Keratinocyte (primary cell): ENCODE measurements around the gene SLC9A2. TPM values are rescaled to one million over a fixed set of nuclear protein-coding genes. Genes with fewer than 3 reads are reported as not detected.

Experiments
- DNase-seq: peaks from one replicate; pipeline ENCODE4 v3.0.0-alpha.2; 2011; ENCODE audit warnings: low read depth, missing footprints, low spot score
- FAIRE-seq: peaks from 2 replicates; lab custom pipeline; 2011; peaks lifted over from hg19 to GRCh38; lab: Jason Lieb, UNC
- H2AFZ ChIP-seq: 2 replicates; pipeline ENCODE4 v1.6.0; 2012; ENCODE audit warnings: low read length, control low read depth, inconsistent platforms; ENCODE audit not compliant: control insufficient read depth
- H3K27ac ChIP-seq: 2 replicates; pipeline ENCODE4 v1.5.1; 2011; ENCODE audit warnings: low read length; ENCODE audit not compliant: control insufficient read depth, insufficient read depth
- H3K27me3 ChIP-seq: 3 replicates; pipeline ENCODE4 v1.6.0; 2011; ENCODE audit warnings: low read length; ENCODE audit not compliant: control insufficient read depth, insufficient read depth; ENCODE audit errors: extremely low read depth
- H3K36me3 ChIP-seq, 2 experiments: 2 replicates in 1 of 2; 3 replicates in 1 of 2; pipeline ENCODE4 v1.5.1; 2011; ENCODE audit warnings: low read length in 2 of 2, mild to moderate bottlenecking in 1 of 2; ENCODE audit not compliant: control insufficient read depth in 2 of 2, insufficient read depth in 2 of 2; ENCODE audit errors: extremely low read depth in 1 of 2
- H3K4me1 ChIP-seq: 3 replicates; pipeline ENCODE4 v1.5.1; 2011; ENCODE audit warnings: low read length; ENCODE audit not compliant: control insufficient read depth, insufficient read depth; ENCODE audit errors: extremely low read depth
- H3K4me2 ChIP-seq: 3 replicates; pipeline ENCODE4 v1.6.0; 2011; ENCODE audit warnings: low read depth, low read length; ENCODE audit not compliant: control insufficient read depth, insufficient read depth; ENCODE audit errors: extremely low read depth
- H3K4me3 ChIP-seq, 3 experiments: fragments of 200-600 bp in 1 of 3; sonication (generic) in 1 of 3; 2 replicates in 2 of 3; 3 replicates in 1 of 3; pipeline ENCODE4 v1.5.1; 2011 to 2016; ENCODE audit warnings: low read length in 3 of 3, mild to moderate bottlenecking in 3 of 3, control low read depth in 2 of 3, inconsistent platforms in 1 of 3, low read depth in 1 of 3, mixed read lengths in 1 of 3, mixed run types in 1 of 3, moderate library complexity in 1 of 3; ENCODE audit not compliant: control insufficient read depth in 2 of 3, insufficient read depth in 2 of 3; ENCODE audit errors: extremely low read depth in 1 of 3
- H3K79me2 ChIP-seq: 2 replicates; pipeline ENCODE4 v1.6.0; 2012; ENCODE audit warnings: low read length; ENCODE audit not compliant: control insufficient read depth, insufficient read depth
- H3K9ac ChIP-seq: 3 replicates; pipeline ENCODE4 v1.6.0; 2011; ENCODE audit warnings: low read length; ENCODE audit not compliant: control insufficient read depth, insufficient read depth; ENCODE audit errors: extremely low read depth
- H3K9me1 ChIP-seq: 3 replicates; pipeline ENCODE4 v1.6.0; 2011; ENCODE audit warnings: low read length; ENCODE audit not compliant: control insufficient read depth, insufficient read depth; ENCODE audit errors: extremely low read depth
- H3K9me3 ChIP-seq: 2 replicates; pipeline ENCODE4 v1.5.1; 2012; ENCODE audit warnings: low read depth, low read length; ENCODE audit not compliant: control insufficient read depth
- H4K20me1 ChIP-seq: 3 replicates; pipeline ENCODE4 v1.6.0; 2011; ENCODE audit warnings: low read length; ENCODE audit not compliant: control insufficient read depth, insufficient read depth; ENCODE audit errors: extremely low read depth
- CTCF ChIP-seq, 3 experiments: IDR thresholded peaks in 1 of 3; conservative IDR thresholded peaks in 1 of 3; optimal IDR thresholded peaks in 1 of 3; 2 replicates in 2 of 3; 3 replicates in 1 of 3; pipeline versions ENCODE3 to v1.5.1; 2011; ENCODE audit warnings: low read length in 3 of 3, mild to moderate bottlenecking in 3 of 3, moderate library complexity in 2 of 3, control low read depth in 1 of 3, inconsistent platforms in 1 of 3; ENCODE audit not compliant: insufficient read depth in 2 of 3; ENCODE audit errors: extremely low read depth in 1 of 3
- EZH2 ChIP-seq: IDR thresholded peaks from one replicate; pipeline ENCODE4 v1.6.1; 2012; ENCODE audit warnings: inconsistent platforms, mild to moderate bottlenecking, low read length, moderate library complexity
- dilution Hi-C: fragments of 300-500 bp; cut with MboI; formaldehyde crosslinking; loops from one replicate; pipeline ENCODE4 v1.7.0; 2020; ENCODE audit warnings: low sequenced_read_pairs; ENCODE audit not compliant: extremely low pct_ligation_motif_present
- polyA plus RNA-seq, 5 experiments: library from polyadenylated mRNA; depleted of rRNA in 3 of 5; stranded (reverse) in 3 of 5; stranded (forward) in 1 of 5; unstranded in 1 of 5; fragments of >200 nt; gene quantifications; 1 replicate in 1 of 5; 2 replicates in 3 of 5; 3 replicates in 1 of 5; pipeline versions ENCODE4 v1.2.1 to v1.2.3, GENCODE V29; 2011 to 2012; ENCODE audit warnings: missing spikeins in 2 of 5, low read depth in 1 of 5, low replicate concordance in 1 of 5

SLC9A2 gene
- polyA plus RNA-seq, 1 donor (not counting 4 experiments of a cell fraction or from before 2014, with no cell fraction given) = 0.13 TPM

GRCh38 chr2:102749938-102750337 lies 130.6 kb downstream of the SLC9A2 start:
- FAIRE-seq = no peak
- H3K9me3 ChIP-seq = no peaks in the 10 kb centered on the region
- DNase-seq = no peak
- no peaks in the 10 kb centered on the region for H3K27me3 ChIP-seq
- H3K4me3 ChIP-seq = no peak overlapping the region
- TF ChIP-seq EZH2 = no peak
- no peak for TF ChIP-seq CTCF (optimal IDR thresholded peaks at IDR 0.05 in 1 of 3, IDR thresholded peaks at IDR 0.05 in 1 of 3, conservative IDR thresholded peaks at IDR 0.05 in 1 of 3; ENCODE audit: extremely low read depth in 1 of 3, insufficient read depth in 2 of 3, low read length in 3 of 3)
- H3K9ac ChIP-seq = no peak overlapping the region
- no peaks in the 10 kb centered on the region for H4K20me1 ChIP-seq
- H3K79me2 ChIP-seq = no peaks in the 10 kb centered on the region
- H3K9me1 ChIP-seq = no peaks in the 10 kb centered on the region
- no peak overlapping the region for H2AFZ ChIP-seq
- no peaks in the 10 kb centered on the region for H3K36me3 ChIP-seq
- dilution Hi-C loops = no loop called here
- H3K4me1 ChIP-seq = no peaks in the 10 kb centered on the region
- no peak overlapping the region for H3K4me2 ChIP-seq
- no peak overlapping the region for H3K27ac ChIP-seq

- DNase-seq = peak; percentile 19
- H3K9me1 ChIP-seq = no peaks in the 10 kb centered on the region
- no peaks in the 10 kb centered on the region for H3K4me1 ChIP-seq
- no peak overlapping the region for H3K9ac ChIP-seq
- H3K4me2 ChIP-seq = no peak overlapping the region
- no peaks in the 10 kb centered on the region for H3K36me3 ChIP-seq
- H3K9me3 ChIP-seq = no peaks in the 10 kb centered on the region
- peak; percentile 36 for FAIRE-seq
- H3K27me3 ChIP-seq = no peaks in the 10 kb centered on the region
- H3K27ac ChIP-seq = no peak overlapping the region
- no peaks in the 10 kb centered on the region for H3K79me2 ChIP-seq
- H3K4me3 ChIP-seq = no peak overlapping the region
- TF ChIP-seq CTCF (optimal IDR thresholded peaks at IDR 0.05 in 1 of 3, IDR thresholded peaks at IDR 0.05 in 1 of 3, conservative IDR thresholded peaks at IDR 0.05 in 1 of 3; ENCODE audit: extremely low read depth in 1 of 3, insufficient read depth in 2 of 3, low read length in 3 of 3) (peak in 2 of 3 experiments; percentile 53 to 69), EZH2 (no peak)
- dilution Hi-C loops = no loop called here
- no peaks in the 10 kb centered on the region for H4K20me1 ChIP-seq
- no peak overlapping the region for H2AFZ ChIP-seq
Observed at GRCh38 chr2:102753563-102754159, 134.3 kb downstream of the SLC9A2 start.
